Measurements from ENCODE around the gene CR1L. TPM values are rescaled to one million over a fixed set of nuclear protein-coding genes. Genes with fewer than 3 reads are reported as not detected.
"Not testable (repeated sequence)": the region's sequence is repeated elsewhere in the genome, so short reads cannot be mapped to it uniquely, and the experiment has no call there.

Gene CR1L
- total and polyA plus RNA-seq, 7 donors, result 0.05 TPM; not detected in 6

GRCh38 chr1:207670997-207671396 lies 26.1 kb downstream of the CR1L start:
- no peak for TF ChIP-seq CTCF (IDR thresholded peaks at IDR 0.05)
- H3K27me3 ChIP-seq (ENCODE audit: insufficient read depth in 3 of 3, low read length in 2 of 3), result peaks cover 6 to 50% (median 15%) of the 10 kb centered on the region in 3 donors
- H3K9me3 ChIP-seq, result no peaks in the 10 kb centered on the region
- no peak for ATAC-seq
- no peak for DNase-seq
- WGBS, 3 donors, result 24 to 36% (median 29%) methylated on average over 3 of the region's 3 CpGs
- intact Hi-C loops (cut with DNase I), result no loop called here
- no peaks in the 10 kb centered on the region for H3K4me1 ChIP-seq
- no peak overlapping the region for H3K27ac ChIP-seq
- H3K4me3 ChIP-seq, result no peak overlapping the region
- H3K36me3 ChIP-seq (ENCODE audit: insufficient read depth in 1 of 2, low read depth in 1 of 2), result no peaks in the 10 kb centered on the region

DNA sequence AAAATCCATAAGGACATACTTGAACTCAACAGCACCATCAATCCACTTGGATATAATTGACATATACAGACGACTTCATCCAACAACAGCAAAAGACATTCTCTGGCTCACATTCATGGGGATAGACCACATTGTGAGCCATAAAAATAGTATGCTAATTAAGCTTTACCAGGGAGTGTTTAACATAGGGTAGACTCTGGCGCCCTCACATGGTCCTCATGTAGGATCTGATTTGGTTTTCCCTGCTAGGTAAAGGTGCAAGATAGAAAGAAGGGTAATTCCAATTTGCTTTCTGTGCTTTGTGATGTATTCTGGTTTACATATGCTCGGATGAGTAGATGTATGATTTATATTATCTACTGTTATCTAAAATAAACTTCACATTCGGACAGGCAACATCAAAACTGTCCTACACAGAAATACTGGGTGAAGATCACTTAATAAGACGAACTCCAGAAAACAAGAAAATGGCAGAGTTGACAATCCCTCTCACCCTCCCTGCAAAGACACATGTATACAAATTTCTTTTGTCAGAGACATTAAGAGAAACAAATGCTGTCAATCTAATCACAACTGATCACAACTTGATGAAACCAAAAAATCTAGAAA lies 27.7 kb downstream of the CR1L start:
- DNase-seq, result no peak
- WGBS, 3 donors, result 29 to 33% (median 31%) methylated on average over 5 of the region's 5 CpGs
- H3K27ac ChIP-seq, result no peak overlapping the region
- no peak overlapping the region for H3K4me3 ChIP-seq
- ATAC-seq, result no peak
- peaks cover 3 to 37% (median 13%) of the 10 kb centered on the region in 3 donors for H3K27me3 ChIP-seq (ENCODE audit: insufficient read depth in 3 of 3, low read length in 2 of 3)
- intact Hi-C loops (cut with DNase I), result no loop called here
- no peaks in the 10 kb centered on the region for H3K36me3 ChIP-seq (ENCODE audit: insufficient read depth in 1 of 2, low read depth in 1 of 2)
- H3K9me3 ChIP-seq, result no peaks in the 10 kb centered on the region
- TF ChIP-seq CTCF (IDR thresholded peaks at IDR 0.05), result peak; percentile 16
- no peaks in the 10 kb centered on the region for H3K4me1 ChIP-seq

GRCh38 chr1:207673399-207673798 lies 28.5 kb downstream of the CR1L start:
- no peak for ATAC-seq
- no peak for DNase-seq
- no peaks in the 10 kb centered on the region for H3K36me3 ChIP-seq (ENCODE audit: insufficient read depth in 1 of 2, low read depth in 1 of 2)
- no peaks in the 10 kb centered on the region for H3K9me3 ChIP-seq
- WGBS, 3 donors, result 59 to 65% (median 62%) methylated on average over 6 of the region's 6 CpGs
- H3K4me3 ChIP-seq, result no peak overlapping the region
- H3K4me1 ChIP-seq, result no peaks in the 10 kb centered on the region
- no peak for TF ChIP-seq CTCF (IDR thresholded peaks at IDR 0.05)
- no peak overlapping the region for H3K27ac ChIP-seq
- intact Hi-C loops (cut with DNase I), result no loop called here
- peaks cover 3 to 30% (median 7%) of the 10 kb centered on the region in 3 donors for H3K27me3 ChIP-seq (ENCODE audit: insufficient read depth in 3 of 3, low read length in 2 of 3)

DNA sequence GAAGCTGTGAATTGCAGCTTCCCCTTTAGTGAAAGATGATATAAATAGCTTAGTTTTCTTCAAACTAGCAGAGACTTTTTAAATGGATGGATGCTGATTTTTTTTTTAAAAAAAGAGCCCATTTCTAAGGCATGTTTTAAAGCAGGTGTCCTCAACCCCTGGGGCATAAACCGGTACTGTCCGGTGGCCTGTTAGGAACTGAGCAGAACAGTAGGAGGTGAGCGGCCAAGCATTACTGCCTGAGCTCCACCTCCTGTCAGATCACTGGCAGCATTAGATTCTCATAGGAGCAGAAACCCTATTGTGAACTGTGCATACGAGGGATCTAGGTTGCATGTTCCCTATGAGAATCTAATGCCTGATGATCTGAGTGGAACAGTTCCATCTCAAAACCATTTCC lies 31.2 kb downstream of the CR1L start:
- WGBS, 3 donors, result 76 to 82% (median 81%) methylated on average over 4 of the region's 4 CpGs
- intact Hi-C loops (cut with DNase I), result no loop called here

GRCh38 chr1:207680590-207681388 lies 35.9 kb downstream of the CR1L start:
- whole genome bisulfite sequencing, 3 donors, result 41 to 47% (median 47%) methylated on average over 6 of the region's 6 CpGs
- ATAC-seq; DNase-seq; H3K4me1 ChIP-seq; H3K9me3 ChIP-seq; H3K27ac ChIP-seq; H3K27me3 ChIP-seq (ENCODE audit: insufficient read depth in 3 of 3, low read length in 2 of 3); H3K4me3 ChIP-seq; intact Hi-C loops (cut with DNase I); H3K36me3 ChIP-seq (ENCODE audit: insufficient read depth in 1 of 2, low read depth in 1 of 2): not testable (repeated sequence)

More for the DNA sequence above, 31.2 kb downstream of the CR1L start:
- Histone ChIP-seq H3K9me3 (no peaks in the 10 kb centered on the region), H3K4me1 (no peaks in the 10 kb centered on the region), H3K4me3 (no peak overlapping the region), H3K27me3 (ENCODE audit: insufficient read depth in 3 of 3, low read length in 2 of 3) (peaks cover 1 to 6% (median 4%) of the 10 kb centered on the region in 3 donors), H3K36me3 (ENCODE audit: insufficient read depth in 1 of 2, low read depth in 1 of 2) (no peaks in the 10 kb centered on the region), H3K27ac (no peak overlapping the region)
- DNase-seq (no peak), ATAC-seq (no peak)
- TF ChIP-seq CTCF (IDR thresholded peaks at IDR 0.05), result no peak

DNA sequence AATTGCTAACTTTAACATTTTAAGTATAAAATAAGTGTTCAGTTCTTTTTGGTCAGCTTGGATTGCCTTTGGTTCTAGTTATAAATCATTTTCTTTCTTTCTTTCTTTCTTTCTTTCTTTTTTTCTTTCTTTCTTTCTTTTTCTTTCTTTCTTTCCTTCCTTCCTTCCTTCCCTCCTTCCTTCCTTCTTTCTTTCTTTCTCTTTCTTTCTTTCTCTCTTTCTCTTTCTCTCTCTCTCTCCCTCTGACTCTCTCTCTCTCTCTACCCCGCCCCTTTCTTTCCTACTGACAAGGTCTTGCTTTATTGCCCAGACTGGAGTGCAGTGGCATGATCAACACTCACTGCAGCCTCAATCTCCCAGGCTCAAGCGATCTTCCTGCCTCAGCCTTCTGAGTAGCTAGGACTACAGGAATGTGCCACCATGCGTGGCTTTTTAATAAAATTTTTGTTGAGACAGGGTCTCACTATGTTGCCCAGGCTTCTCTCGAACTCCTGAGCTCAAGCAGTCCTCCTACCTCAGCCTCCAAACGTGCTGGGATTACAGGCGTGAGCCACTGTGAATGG lies 38.0 kb downstream of the CR1L start:
- H3K27ac ChIP-seq; H3K4me1 ChIP-seq; H3K9me3 ChIP-seq; DNase-seq; H3K36me3 ChIP-seq (ENCODE audit: insufficient read depth in 1 of 2, low read depth in 1 of 2); H3K4me3 ChIP-seq; ATAC-seq; H3K27me3 ChIP-seq (ENCODE audit: insufficient read depth in 3 of 3, low read length in 2 of 3); intact Hi-C loops (cut with DNase I): not testable (repeated sequence)
- 83 to 88% (median 86%) methylated on average over 6 of the region's 6 CpGs for WGBS, 3 donors

DNA sequence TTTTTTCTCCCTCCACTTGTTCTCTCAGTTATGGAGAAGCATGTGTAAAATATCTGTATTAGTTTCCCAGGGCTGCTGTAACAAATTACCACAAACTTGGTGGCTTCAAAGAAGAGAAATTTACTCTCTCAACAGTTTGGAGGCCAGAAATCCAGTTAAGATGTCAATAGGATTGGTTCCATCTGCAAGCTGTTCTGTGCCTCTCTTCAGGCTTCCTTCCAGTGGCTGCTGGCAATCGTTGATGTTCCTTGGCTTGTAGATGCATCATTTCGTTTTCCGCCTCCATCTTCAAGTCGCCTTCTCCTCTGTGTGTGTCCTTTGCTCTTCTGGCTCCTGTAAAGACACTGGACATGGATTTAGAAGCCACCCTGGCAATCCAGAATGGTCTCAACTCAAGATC lies 45.6 kb downstream of the CR1L start:
- H3K4me1 ChIP-seq; intact Hi-C loops (cut with DNase I); H3K9me3 ChIP-seq; DNase-seq; H3K27ac ChIP-seq; H3K36me3 ChIP-seq (ENCODE audit: insufficient read depth in 1 of 2, low read depth in 1 of 2); H3K4me3 ChIP-seq; ATAC-seq; H3K27me3 ChIP-seq (ENCODE audit: insufficient read depth in 3 of 3, low read length in 2 of 3): not testable (repeated sequence)
- 72 to 85% (median 78%) methylated on average over 4 of the region's 4 CpGs for WGBS, 3 donors

Data from psoas muscle (tissue), 8 donors.